MM.1S (cell line): ENCODE data around the gene CIB4.
"Not testable (repeated sequence)": the region's sequence is repeated elsewhere in the genome, so short reads cannot be mapped to it uniquely, and the experiment has no call there.

Experiments used
- EZH2 ChIP-seq: fragments of 300-600 bp; sonication (generic); optimal IDR thresholded peaks from 2 replicates; pipeline ENCODE3; 2017; ENCODE audit warnings: low read depth, mild to moderate bottlenecking, antibody characterized with exemption, low read length, mixed read lengths
- TF ChIP-seq, protein P1 (sequence below): fragments of 300-600 bp; sonication (generic); IDR thresholded peaks from 2 replicates; pipeline ENCODE4 v1.5.1; 2016; ENCODE audit warnings: antibody characterized with exemption, low read length, mixed read lengths

DNA sequence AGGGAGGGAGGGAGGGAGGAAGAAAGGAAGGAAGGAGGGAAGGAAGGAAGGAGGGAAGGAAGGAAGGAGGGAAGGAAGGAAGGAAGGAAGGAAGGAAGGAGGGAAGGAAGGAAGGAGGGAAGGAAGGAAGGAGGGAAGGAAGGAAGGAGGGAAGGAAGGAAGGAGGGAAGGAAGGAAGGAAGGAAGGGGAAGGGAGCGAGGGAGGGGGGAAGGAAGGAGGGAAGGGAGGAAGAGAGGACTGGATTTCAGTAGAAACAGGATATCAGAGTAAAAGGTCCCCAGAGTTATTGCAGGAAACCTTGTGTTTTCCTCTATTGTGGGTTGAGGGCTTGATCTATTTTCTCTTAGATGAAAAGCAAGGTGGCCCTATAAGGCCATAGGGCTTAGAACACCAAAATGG, 14.0 kb upstream of the CIB4 start:
- TF ChIP-seq, protein P1, sequence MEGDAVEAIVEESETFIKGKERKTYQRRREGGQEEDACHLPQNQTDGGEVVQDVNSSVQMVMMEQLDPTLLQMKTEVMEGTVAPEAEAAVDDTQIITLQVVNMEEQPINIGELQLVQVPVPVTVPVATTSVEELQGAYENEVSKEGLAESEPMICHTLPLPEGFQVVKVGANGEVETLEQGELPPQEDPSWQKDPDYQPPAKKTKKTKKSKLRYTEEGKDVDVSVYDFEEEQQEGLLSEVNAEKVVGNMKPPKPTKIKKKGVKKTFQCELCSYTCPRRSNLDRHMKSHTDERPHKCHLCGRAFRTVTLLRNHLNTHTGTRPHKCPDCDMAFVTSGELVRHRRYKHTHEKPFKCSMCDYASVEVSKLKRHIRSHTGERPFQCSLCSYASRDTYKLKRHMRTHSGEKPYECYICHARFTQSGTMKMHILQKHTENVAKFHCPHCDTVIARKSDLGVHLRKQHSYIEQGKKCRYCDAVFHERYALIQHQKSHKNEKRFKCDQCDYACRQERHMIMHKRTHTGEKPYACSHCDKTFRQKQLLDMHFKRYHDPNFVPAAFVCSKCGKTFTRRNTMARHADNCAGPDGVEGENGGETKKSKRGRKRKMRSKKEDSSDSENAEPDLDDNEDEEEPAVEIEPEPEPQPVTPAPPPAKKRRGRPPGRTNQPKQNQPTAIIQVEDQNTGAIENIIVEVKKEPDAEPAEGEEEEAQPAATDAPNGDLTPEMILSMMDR: not testable (repeated sequence)
- not testable (repeated sequence) for TF ChIP-seq EZH2
